Measurements from ENCODE around the gene POC1B. TPM values are rescaled to one million over a fixed set of nuclear protein-coding genes. Genes with fewer than 3 reads are reported as not detected.

POC1B gene
- total RNA-seq, 1 experiment from 2014 or later: 17.8 TPM

DNA sequence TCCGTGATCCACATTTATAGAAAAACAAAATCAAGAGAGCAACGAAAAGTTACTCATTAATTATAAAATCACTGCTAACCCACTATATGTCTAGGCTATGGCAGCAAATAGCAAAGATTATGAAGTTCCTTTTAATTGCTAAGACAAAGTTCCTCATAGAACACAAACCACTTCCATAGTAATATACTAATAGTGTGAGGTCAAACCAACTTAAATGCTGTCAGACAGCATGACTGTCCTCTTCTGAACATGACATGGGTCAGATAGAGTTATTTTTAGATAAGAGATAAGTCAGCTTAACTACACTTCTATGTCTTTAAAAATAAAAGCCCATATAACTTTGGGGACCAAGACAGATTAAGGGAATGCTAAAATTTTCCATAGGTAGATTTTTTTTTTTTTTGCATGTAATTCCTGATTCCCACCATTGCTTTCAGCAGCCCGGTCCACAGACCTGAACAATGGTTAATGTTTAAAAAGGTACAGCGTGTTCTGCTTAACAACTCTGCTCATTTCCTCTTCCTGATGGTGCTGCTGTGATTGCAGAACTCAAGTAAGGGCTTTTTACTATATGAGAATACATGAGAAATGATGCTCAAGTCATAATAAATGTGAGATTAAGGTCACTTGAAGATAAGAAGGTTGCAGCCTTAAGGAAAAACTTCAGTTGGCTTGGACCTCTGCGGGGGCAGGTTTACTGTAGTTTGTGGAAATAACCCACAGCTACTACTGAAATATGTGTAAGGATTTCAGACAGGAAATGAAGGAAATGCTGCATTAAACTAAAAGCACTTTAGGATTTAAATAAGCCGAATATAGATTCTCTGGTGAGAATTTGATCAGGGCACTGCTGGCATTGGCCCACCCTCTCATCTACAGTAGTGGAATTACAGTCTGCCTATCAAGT, 135.8 kb downstream of the POC1B start (continued):
- TF ChIP-seq, protein P1, sequence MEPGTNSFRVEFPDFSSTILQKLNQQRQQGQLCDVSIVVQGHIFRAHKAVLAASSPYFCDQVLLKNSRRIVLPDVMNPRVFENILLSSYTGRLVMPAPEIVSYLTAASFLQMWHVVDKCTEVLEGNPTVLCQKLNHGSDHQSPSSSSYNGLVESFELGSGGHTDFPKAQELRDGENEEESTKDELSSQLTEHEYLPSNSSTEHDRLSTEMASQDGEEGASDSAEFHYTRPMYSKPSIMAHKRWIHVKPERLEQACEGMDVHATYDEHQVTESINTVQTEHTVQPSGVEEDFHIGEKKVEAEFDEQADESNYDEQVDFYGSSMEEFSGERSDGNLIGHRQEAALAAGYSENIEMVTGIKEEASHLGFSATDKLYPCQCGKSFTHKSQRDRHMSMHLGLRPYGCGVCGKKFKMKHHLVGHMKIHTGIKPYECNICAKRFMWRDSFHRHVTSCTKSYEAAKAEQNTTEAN (CRISPR knock-in tag; IDR thresholded peaks at IDR 0.05): no peak
- TF ChIP-seq NR3C1 (CRISPR knock-in tag; conservative IDR thresholded peaks at IDR 0.05; ENCODE audit: low read depth) (no peak), HMGA2 (CRISPR knock-in tag; IDR thresholded peaks at IDR 0.05) (no peak), USF2 (CRISPR knock-in tag; IDR thresholded peaks at IDR 0.05) (no peak), ZNF423 (CRISPR knock-in tag; IDR thresholded peaks at IDR 0.05) (no peak), JAZF1 (CRISPR knock-in tag; IDR thresholded peaks at IDR 0.05) (no peak)
- TF ChIP-seq, protein P2, sequence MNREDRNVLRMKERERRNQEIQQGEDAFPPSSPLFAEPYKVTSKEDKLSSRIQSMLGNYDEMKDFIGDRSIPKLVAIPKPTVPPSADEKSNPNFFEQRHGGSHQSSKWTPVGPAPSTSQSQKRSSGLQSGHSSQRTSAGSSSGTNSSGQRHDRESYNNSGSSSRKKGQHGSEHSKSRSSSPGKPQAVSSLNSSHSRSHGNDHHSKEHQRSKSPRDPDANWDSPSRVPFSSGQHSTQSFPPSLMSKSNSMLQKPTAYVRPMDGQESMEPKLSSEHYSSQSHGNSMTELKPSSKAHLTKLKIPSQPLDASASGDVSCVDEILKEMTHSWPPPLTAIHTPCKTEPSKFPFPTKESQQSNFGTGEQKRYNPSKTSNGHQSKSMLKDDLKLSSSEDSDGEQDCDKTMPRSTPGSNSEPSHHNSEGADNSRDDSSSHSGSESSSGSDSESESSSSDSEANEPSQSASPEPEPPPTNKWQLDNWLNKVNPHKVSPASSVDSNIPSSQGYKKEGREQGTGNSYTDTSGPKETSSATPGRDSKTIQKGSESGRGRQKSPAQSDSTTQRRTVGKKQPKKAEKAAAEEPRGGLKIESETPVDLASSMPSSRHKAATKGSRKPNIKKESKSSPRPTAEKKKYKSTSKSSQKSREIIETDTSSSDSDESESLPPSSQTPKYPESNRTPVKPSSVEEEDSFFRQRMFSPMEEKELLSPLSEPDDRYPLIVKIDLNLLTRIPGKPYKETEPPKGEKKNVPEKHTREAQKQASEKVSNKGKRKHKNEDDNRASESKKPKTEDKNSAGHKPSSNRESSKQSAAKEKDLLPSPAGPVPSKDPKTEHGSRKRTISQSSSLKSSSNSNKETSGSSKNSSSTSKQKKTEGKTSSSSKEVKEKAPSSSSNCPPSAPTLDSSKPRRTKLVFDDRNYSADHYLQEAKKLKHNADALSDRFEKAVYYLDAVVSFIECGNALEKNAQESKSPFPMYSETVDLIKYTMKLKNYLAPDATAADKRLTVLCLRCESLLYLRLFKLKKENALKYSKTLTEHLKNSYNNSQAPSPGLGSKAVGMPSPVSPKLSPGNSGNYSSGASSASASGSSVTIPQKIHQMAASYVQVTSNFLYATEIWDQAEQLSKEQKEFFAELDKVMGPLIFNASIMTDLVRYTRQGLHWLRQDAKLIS (CRISPR knock-in tag; IDR thresholded peaks at IDR 0.05; ENCODE audit: borderline replicate concordance): no peak

DNA sequence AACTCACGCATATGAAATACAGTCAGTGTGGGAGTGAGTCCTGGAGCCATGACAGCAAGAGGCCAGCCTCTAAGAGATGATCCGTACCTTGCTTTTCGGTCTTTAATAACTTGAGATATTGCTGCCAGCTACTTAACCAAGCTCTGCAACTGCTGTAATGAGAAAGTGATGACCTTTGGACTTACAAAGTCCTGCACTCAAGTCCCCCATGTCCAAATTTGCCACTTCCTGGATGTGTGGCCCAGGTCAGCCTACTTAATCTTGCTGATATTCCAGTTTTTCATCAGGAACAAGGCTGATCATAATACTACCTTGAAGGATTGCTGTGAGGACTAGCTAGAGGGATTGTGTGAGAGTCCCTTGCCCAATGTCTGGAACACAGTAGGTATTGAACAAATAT, 139.7 kb downstream of the POC1B start:
- peaks cover 39% of the 10 kb centered on the region for H3K4me1 Mint-ChIP-seq
- TF ChIP-seq, protein P3, sequence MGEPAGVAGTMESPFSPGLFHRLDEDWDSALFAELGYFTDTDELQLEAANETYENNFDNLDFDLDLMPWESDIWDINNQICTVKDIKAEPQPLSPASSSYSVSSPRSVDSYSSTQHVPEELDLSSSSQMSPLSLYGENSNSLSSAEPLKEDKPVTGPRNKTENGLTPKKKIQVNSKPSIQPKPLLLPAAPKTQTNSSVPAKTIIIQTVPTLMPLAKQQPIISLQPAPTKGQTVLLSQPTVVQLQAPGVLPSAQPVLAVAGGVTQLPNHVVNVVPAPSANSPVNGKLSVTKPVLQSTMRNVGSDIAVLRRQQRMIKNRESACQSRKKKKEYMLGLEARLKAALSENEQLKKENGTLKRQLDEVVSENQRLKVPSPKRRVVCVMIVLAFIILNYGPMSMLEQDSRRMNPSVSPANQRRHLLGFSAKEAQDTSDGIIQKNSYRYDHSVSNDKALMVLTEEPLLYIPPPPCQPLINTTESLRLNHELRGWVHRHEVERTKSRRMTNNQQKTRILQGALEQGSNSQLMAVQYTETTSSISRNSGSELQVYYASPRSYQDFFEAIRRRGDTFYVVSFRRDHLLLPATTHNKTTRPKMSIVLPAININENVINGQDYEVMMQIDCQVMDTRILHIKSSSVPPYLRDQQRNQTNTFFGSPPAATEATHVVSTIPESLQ (CRISPR knock-in tag; IDR thresholded peaks at IDR 0.05): no peak
- TF ChIP-seq ZBTB21 (CRISPR knock-in tag; IDR thresholded peaks at IDR 0.05; ENCODE audit: borderline replicate concordance) (no peak), ARID4B (CRISPR knock-in tag; IDR thresholded peaks at IDR 0.05; ENCODE audit: borderline replicate concordance) (no peak), FOXK1 (CRISPR knock-in tag; IDR thresholded peaks at IDR 0.05) (no peak), TEAD4 (CRISPR knock-in tag; IDR thresholded peaks at IDR 0.05) (no peak), ZNF396 (CRISPR knock-in tag; IDR thresholded peaks at IDR 0.05; ENCODE audit: borderline replicate concordance) (no peak), CBFB (CRISPR knock-in tag; IDR thresholded peaks at IDR 0.05; ENCODE audit: low read depth) (no peak), SP1 (CRISPR knock-in tag; conservative IDR thresholded peaks at IDR 0.05) (no peak), FOXJ3 (CRISPR knock-in tag; IDR thresholded peaks at IDR 0.05; ENCODE audit: borderline replicate concordance) (no peak), TEAD1 (CRISPR knock-in tag; IDR thresholded peaks at IDR 0.05) (no peak)
- TF ChIP-seq, protein P2 (CRISPR knock-in tag; IDR thresholded peaks at IDR 0.05; ENCODE audit: borderline replicate concordance): no peak
- CTCF ChIA-PET: interaction anchor here (1.0 kb wide), 1 partner anchor 367 kb away, joined by 3 read pairs; no protein-coding TSS in a partner anchor

More for the DNA sequence above, 139.7 kb downstream of the POC1B start:
- no peaks in the 10 kb centered on the region for H3K36me3 Mint-ChIP-seq
- no peaks in the 10 kb centered on the region for H3K27me3 Mint-ChIP-seq (ENCODE audit: low read depth)
- ATAC-seq (no peak), DNase-seq (ENCODE audit: low spot score) (no peak)
- no peak overlapping the region for H3K4me3 Mint-ChIP-seq
- H3K27ac Mint-ChIP-seq: no peak overlapping the region
- POLR2A ChIA-PET: interaction anchor here (0.9 to 1.2 kb wide), 2 partner anchors 34 to 66 kb away, joined by 3 to 4 read pairs; partner anchors contain the start of gene DUSP6
- H3K9me3 Mint-ChIP-seq: no peaks in the 10 kb centered on the region

All from WTC11 (cell line).